Panc1 (cell line): ENCODE measurements around the gene UACA. TPM values are rescaled to one million over a fixed set of nuclear protein-coding genes. Genes with fewer than 3 reads are reported as not detected.

ENCODE experiments used
- ATAC-seq: fragments of 200-7000 bp; cut with Tn5 transposase; 2 replicates; pipeline ENCODE4 v1.9.1; 2020; ENCODE audit warnings: mild to moderate bottlenecking, moderate library complexity
- BruUV-seq: library from RNA; stranded (reverse); fragments of 400-500 nt; replicated peaks from 2 replicates; lab custom pipeline; 2021; lab: Mats Ljungman, UMichigan
- CTCF ChIA-PET: fragments of 300-600 bp; sonication (Branson Sonifier 250); formaldehyde crosslinking; loops from one replicate; lab custom pipeline; 2022; ENCODE audit warnings: antibody characterized with exemption; lab: Charles Lee
- POLR2A ChIA-PET: fragments of 300-600 bp; sonication (Branson Sonifier 250); formaldehyde crosslinking; loops from one replicate; lab custom pipeline; 2022; ENCODE audit warnings: antibody characterized with exemption; lab: Charles Lee
- DNase-seq: peaks from one replicate; pipeline ENCODE4 v3.0.0-alpha.2; 2010; ENCODE audit warnings: low read depth, low spot score
- H3K27ac ChIP-seq: 2 replicates; pipeline ENCODE4 v1.5.1; 2011; ENCODE audit warnings: mild to moderate bottlenecking, low read length, inconsistent platforms
- H3K27me3 ChIP-seq: fragments of 200-500 bp; sonication (Bioruptor generic); 2 replicates; pipeline ENCODE4 v1.6.0; 2014; ENCODE audit warnings: low read length, inconsistent platforms; ENCODE audit not compliant: control insufficient read depth, insufficient read depth
- H3K36me3 ChIP-seq: fragments of 200-500 bp; sonication (Bioruptor generic); 2 replicates; pipeline ENCODE4 v1.5.1; 2014; ENCODE audit warnings: inconsistent platforms, mild to moderate bottlenecking, low read length, moderate library complexity; ENCODE audit not compliant: control insufficient read depth, insufficient read depth
- H3K4me1 ChIP-seq: 2 replicates; pipeline ENCODE4 v1.5.1; 2011; ENCODE audit warnings: inconsistent platforms, mild to moderate bottlenecking, low read length, moderate library complexity; ENCODE audit not compliant: control insufficient read depth, insufficient read depth
- H3K4me3 ChIP-seq, 2 experiments: 2 replicates each; pipeline ENCODE4 v1.5.1; 2011 to 2012; ENCODE audit warnings: low read depth in 2 of 2, low read length in 2 of 2, mild to moderate bottlenecking in 2 of 2, inconsistent platforms in 1 of 2, moderate library complexity in 1 of 2
- H3K9me3 ChIP-seq: fragments of 200-500 bp; sonication (Bioruptor generic); 2 replicates; pipeline ENCODE4 v1.5.1; 2014; ENCODE audit warnings: low read depth, mild to moderate bottlenecking, inconsistent platforms, low read length, moderate library complexity; ENCODE audit not compliant: control insufficient read depth, insufficient read depth
- POLR2AphosphoS5 ChIP-seq: IDR thresholded peaks from 2 replicates; pipeline ENCODE4 v1.6.1; 2012; ENCODE audit warnings: mild to moderate bottlenecking, low read depth, low read length, moderate library complexity
- SIN3A ChIP-seq: IDR thresholded peaks from 2 replicates; pipeline ENCODE4 v1.6.1; 2012; ENCODE audit warnings: low read depth, mild to moderate bottlenecking, low read length, moderate library complexity, borderline replicate concordance; ENCODE audit not compliant: insufficient read depth
- TCF7L2 ChIP-seq: IDR thresholded peaks from 2 replicates; pipeline ENCODE4 v1.6.1; 2011; ENCODE audit warnings: mild to moderate bottlenecking, low read depth, low read length, inconsistent platforms
- in situ Hi-C: cut with HindIII; loops from 2 replicates; pipeline ENCODE4 v1.10.0; 2016; ENCODE audit warnings: low sequenced_read_pairs, low pct_unique_long_range_greater_than_20kb
- intact Hi-C: fragments of 100-400 bp; cut with micrococcal nuclease; formaldehyde crosslinking; loops from one replicate; pipeline ENCODE4 v1.10.0; 2022; ENCODE audit not compliant: unreplicated experiment
- total RNA-seq: library from RNA; stranded (reverse); gene quantifications from one replicate; pipeline ENCODE4 v1.2.1, GENCODE V29; 2021; ENCODE audit not compliant: unreplicated experiment
- TF ChIP-seq, protein P1 (sequence below), 2 experiments: IDR thresholded peaks; 2 replicates each; pipeline ENCODE4 v1.6.1; 2011 to 2012; ENCODE audit warnings: low read depth in 2 of 2, control low read depth in 1 of 2, low read length in 1 of 2, mild to moderate bottlenecking in 1 of 2, moderate library complexity in 1 of 2; ENCODE audit not compliant: insufficient read depth in 1 of 2
- TF ChIP-seq, protein P2 (sequence below): fragments of 450-650 bp; IDR thresholded peaks from 2 replicates; pipeline ENCODE4 v1.5.1; 2017; ENCODE audit warnings: mild to moderate bottlenecking

UACA gene
- total RNA-seq, 1 experiment from 2014 or later: 303 TPM

DNA sequence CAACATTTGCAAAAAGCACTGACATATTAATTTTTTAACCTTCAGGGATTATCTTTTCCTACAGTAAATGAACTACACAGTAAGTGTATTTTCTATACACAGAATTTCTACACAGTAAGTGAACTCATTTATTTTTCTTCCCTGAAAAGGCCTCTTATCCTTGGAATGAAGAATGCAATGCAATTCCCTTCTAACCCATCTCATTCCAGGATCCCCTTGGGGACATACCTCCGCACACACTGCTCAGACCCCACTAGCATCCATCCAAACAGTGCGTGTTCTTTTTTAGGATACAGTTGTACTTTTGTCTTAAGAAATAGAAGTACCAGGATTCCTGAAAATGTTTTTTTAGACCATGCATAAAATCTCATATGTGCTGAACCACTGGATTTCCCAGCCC lies 152.8 kb downstream of the UACA start:
- ChIA-PET CTCF (no interaction called here), POLR2A (no interaction called here)
- no TSS peak for BruUV-seq
- DNase-seq (no peak), ATAC-seq (no peak)
- Histone ChIP-seq H3K9me3 (no peaks in the 10 kb centered on the region), H3K36me3 (no peaks in the 10 kb centered on the region), H3K27me3 (no peaks in the 10 kb centered on the region), H3K4me3 (no peak overlapping the region), H3K27ac (no peak overlapping the region), H3K4me1 (peaks cover 6% of the 10 kb centered on the region)
- in situ Hi-C loops: no loop called here
- intact Hi-C loops: no loop called here
- no peak for TF ChIP-seq TCF7L2
- TF ChIP-seq, protein P1, sequence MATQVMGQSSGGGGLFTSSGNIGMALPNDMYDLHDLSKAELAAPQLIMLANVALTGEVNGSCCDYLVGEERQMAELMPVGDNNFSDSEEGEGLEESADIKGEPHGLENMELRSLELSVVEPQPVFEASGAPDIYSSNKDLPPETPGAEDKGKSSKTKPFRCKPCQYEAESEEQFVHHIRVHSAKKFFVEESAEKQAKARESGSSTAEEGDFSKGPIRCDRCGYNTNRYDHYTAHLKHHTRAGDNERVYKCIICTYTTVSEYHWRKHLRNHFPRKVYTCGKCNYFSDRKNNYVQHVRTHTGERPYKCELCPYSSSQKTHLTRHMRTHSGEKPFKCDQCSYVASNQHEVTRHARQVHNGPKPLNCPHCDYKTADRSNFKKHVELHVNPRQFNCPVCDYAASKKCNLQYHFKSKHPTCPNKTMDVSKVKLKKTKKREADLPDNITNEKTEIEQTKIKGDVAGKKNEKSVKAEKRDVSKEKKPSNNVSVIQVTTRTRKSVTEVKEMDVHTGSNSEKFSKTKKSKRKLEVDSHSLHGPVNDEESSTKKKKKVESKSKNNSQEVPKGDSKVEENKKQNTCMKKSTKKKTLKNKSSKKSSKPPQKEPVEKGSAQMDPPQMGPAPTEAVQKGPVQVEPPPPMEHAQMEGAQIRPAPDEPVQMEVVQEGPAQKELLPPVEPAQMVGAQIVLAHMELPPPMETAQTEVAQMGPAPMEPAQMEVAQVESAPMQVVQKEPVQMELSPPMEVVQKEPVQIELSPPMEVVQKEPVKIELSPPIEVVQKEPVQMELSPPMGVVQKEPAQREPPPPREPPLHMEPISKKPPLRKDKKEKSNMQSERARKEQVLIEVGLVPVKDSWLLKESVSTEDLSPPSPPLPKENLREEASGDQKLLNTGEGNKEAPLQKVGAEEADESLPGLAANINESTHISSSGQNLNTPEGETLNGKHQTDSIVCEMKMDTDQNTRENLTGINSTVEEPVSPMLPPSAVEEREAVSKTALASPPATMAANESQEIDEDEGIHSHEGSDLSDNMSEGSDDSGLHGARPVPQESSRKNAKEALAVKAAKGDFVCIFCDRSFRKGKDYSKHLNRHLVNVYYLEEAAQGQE (IDR thresholded peaks at IDR 0.05; ENCODE audit: insufficient read depth in 1 of 2, low read depth in 2 of 2, low read length in 1 of 2): no peak
- no peak for TF ChIP-seq POLR2AphosphoS5
- TF ChIP-seq SIN3A: no peak

DNA sequence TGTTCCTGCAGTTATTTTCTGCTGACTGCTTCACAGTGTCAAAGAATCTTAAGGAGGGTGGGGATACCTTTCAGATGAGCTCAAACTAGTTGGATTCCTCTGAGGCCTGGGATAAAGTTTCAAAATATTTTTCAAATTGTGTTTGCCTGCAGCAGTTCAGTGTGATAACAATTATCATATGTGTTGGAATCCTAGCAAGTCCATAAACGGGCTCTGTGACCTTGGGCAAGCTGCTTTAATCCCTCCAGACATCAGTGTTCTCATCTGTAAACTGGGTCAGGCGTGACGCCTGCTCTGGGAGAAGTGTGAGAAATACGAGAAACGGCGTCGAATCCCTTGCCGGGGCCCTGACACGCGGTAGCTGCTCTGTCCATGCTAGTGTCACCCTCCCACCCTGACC lies 153.5 kb downstream of the UACA start:
- ChIA-PET POLR2A (no interaction called here), CTCF (no interaction called here)
- Histone ChIP-seq H3K9me3 (no peaks in the 10 kb centered on the region), H3K4me3 (no peak overlapping the region), H3K27ac (no peak overlapping the region), H3K27me3 (no peaks in the 10 kb centered on the region), H3K36me3 (no peaks in the 10 kb centered on the region), H3K4me1 (peaks cover 13% of the 10 kb centered on the region)
- no TSS peak for BruUV-seq
- DNase-seq: no peak
- ATAC-seq: no peak
- intact Hi-C loops (no loop called here), in situ Hi-C loops (no loop called here)
- TF ChIP-seq, protein P1 (IDR thresholded peaks at IDR 0.05; ENCODE audit: insufficient read depth in 1 of 2, low read depth in 2 of 2, low read length in 1 of 2): no peak
- no peak for TF ChIP-seq POLR2AphosphoS5
- TF ChIP-seq TCF7L2: no peak
- TF ChIP-seq SIN3A: no peak
- TF ChIP-seq, protein P2, sequence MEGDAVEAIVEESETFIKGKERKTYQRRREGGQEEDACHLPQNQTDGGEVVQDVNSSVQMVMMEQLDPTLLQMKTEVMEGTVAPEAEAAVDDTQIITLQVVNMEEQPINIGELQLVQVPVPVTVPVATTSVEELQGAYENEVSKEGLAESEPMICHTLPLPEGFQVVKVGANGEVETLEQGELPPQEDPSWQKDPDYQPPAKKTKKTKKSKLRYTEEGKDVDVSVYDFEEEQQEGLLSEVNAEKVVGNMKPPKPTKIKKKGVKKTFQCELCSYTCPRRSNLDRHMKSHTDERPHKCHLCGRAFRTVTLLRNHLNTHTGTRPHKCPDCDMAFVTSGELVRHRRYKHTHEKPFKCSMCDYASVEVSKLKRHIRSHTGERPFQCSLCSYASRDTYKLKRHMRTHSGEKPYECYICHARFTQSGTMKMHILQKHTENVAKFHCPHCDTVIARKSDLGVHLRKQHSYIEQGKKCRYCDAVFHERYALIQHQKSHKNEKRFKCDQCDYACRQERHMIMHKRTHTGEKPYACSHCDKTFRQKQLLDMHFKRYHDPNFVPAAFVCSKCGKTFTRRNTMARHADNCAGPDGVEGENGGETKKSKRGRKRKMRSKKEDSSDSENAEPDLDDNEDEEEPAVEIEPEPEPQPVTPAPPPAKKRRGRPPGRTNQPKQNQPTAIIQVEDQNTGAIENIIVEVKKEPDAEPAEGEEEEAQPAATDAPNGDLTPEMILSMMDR: no peak
